ENCODE data around the gene UBAC2. TPM values are rescaled to one million over a fixed set of nuclear protein-coding genes. Genes with fewer than 3 reads are reported as not detected.

UBAC2 gene
- total and polyA plus RNA-seq, 2 donors (not counting 3 experiments of a cell fraction or from before 2014, with no cell fraction given): 45.7 to 54.4 TPM

DNA sequence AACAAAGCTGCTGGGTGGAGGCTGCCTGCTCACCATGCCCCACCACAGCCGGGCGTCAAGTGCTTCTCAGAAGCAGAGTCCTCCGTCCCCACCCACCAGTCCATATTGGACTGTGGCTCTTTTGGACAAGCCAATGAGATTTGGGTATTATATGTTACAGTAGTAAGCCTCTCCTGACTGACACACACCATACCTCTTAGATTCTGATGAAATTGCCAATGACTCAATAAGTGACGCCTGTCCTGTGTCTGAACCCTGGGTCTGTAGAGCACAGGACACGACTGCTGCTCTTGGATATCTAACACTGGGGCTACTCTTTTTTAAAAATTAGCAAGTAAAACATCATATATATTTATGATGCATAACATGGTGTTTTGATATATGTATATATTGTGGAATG lies 44.8 kb upstream of the UBAC2 start:
- TF ChIP-seq POLR2A (IDR thresholded peaks at IDR 0.05; ENCODE audit: low read depth, low read length) (no peak), MYC (IDR thresholded peaks at IDR 0.05; ENCODE audit: low read depth, low read length) (no peak), FOS (IDR thresholded peaks at IDR 0.05; ENCODE audit: borderline replicate concordance, insufficient read depth, low read length) (no peak)
- TF ChIP-seq, protein P1, sequence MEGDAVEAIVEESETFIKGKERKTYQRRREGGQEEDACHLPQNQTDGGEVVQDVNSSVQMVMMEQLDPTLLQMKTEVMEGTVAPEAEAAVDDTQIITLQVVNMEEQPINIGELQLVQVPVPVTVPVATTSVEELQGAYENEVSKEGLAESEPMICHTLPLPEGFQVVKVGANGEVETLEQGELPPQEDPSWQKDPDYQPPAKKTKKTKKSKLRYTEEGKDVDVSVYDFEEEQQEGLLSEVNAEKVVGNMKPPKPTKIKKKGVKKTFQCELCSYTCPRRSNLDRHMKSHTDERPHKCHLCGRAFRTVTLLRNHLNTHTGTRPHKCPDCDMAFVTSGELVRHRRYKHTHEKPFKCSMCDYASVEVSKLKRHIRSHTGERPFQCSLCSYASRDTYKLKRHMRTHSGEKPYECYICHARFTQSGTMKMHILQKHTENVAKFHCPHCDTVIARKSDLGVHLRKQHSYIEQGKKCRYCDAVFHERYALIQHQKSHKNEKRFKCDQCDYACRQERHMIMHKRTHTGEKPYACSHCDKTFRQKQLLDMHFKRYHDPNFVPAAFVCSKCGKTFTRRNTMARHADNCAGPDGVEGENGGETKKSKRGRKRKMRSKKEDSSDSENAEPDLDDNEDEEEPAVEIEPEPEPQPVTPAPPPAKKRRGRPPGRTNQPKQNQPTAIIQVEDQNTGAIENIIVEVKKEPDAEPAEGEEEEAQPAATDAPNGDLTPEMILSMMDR (IDR thresholded peaks at IDR 0.05; ENCODE audit: extremely low read depth in 1 of 2, insufficient read depth in 1 of 2, low read depth in 1 of 2, low read length in 2 of 2): no peak
- Histone ChIP-seq H3K27me3 (ENCODE audit: control insufficient read depth in 2 of 2, insufficient read depth in 2 of 2, low read length in 2 of 2) (peaks cover 4 to 12% of the 10 kb centered on the region in 2 experiments), H3K79me2 (ENCODE audit: control insufficient read depth, insufficient read depth, low read length) (no peaks in the 10 kb centered on the region), H3K4me3 (replicated peaks in 1 of 3; ENCODE audit: insufficient read depth in 1 of 3, low read depth in 1 of 3, low read length in 3 of 3) (no peak overlapping the region), H3K4me1 (ENCODE audit: control insufficient read depth, extremely low read depth, insufficient read depth, low read length) (no peaks in the 10 kb centered on the region), H3K4me2 (ENCODE audit: insufficient read depth, low read length) (no peak overlapping the region), H3K9me1 (replicated peaks; ENCODE audit: control insufficient read depth, extremely low read depth, insufficient read depth, low read length) (no peaks in the 10 kb centered on the region), H3K9me3 (replicated peaks; ENCODE audit: control insufficient read depth, insufficient read depth, low read length) (no peaks in the 10 kb centered on the region), H3K36me3 (ENCODE audit: control insufficient read depth in 2 of 2, extremely low read depth in 1 of 2, insufficient read depth in 2 of 2, low read length in 2 of 2) (no peaks in the 10 kb centered on the region), H2AFZ (ENCODE audit: low read depth, low read length) (no peak overlapping the region), H3K9ac (replicated peaks; ENCODE audit: extremely low read depth, insufficient read depth, low read length) (no peak overlapping the region), H4K20me1 (replicated peaks; ENCODE audit: control insufficient read depth, extremely low read depth, insufficient read depth, low read length) (no peaks in the 10 kb centered on the region), H3K27ac (ENCODE audit: insufficient read depth, low read depth, low read length) (no peak overlapping the region)
- intact Hi-C loops (cut with micrococcal nuclease): no loop called here
- FAIRE-seq (no peak), DNase-seq (ENCODE audit: low read depth, low spot score) (no peak)
- no TSS peak for BruUV-seq (replicated peaks)
- dilution Hi-C loops (cut with MboI; ENCODE audit: extremely low pct_ligation_motif_present, low sequenced_read_pairs): loop anchor here (25.0 kb wide), 1 partner anchor 106 kb away; the partner anchor contains the start of gene GPR18
- ChIA-PET CTCF (interaction anchor here (0.6 to 0.9 kb wide), 3 partner anchors 37 to 507 kb away, joined by 3 to 4 read pairs (median 3); no protein-coding TSS in a partner anchor), POLR2A (no interaction called here)

GRCh38 chr13:99157046-99157445 lies 43.6 kb upstream of the UBAC2 start:
- FAIRE-seq: no peak

More at GRCh38 chr13:99157046-99157445, 43.6 kb upstream of the UBAC2 start:
- no peak for DNase-seq (ENCODE audit: low read depth, low spot score)
- Histone ChIP-seq H3K27ac (ENCODE audit: insufficient read depth, low read depth, low read length) (no peak overlapping the region), H2AFZ (ENCODE audit: low read depth, low read length) (no peak overlapping the region), H3K4me3 (replicated peaks in 1 of 3; ENCODE audit: insufficient read depth in 1 of 3, low read depth in 1 of 3, low read length in 3 of 3) (no peak overlapping the region), H3K9me3 (replicated peaks; ENCODE audit: control insufficient read depth, insufficient read depth, low read length) (no peaks in the 10 kb centered on the region), H3K9me1 (replicated peaks; ENCODE audit: control insufficient read depth, extremely low read depth, insufficient read depth, low read length) (no peaks in the 10 kb centered on the region), H3K4me2 (ENCODE audit: insufficient read depth, low read length) (no peak overlapping the region), H4K20me1 (replicated peaks; ENCODE audit: control insufficient read depth, extremely low read depth, insufficient read depth, low read length) (no peaks in the 10 kb centered on the region), H3K36me3 (ENCODE audit: control insufficient read depth in 2 of 2, extremely low read depth in 1 of 2, insufficient read depth in 2 of 2, low read length in 2 of 2) (no peaks in the 10 kb centered on the region), H3K4me1 (ENCODE audit: control insufficient read depth, extremely low read depth, insufficient read depth, low read length) (no peaks in the 10 kb centered on the region), H3K9ac (replicated peaks; ENCODE audit: extremely low read depth, insufficient read depth, low read length) (no peak overlapping the region), H3K27me3 (ENCODE audit: control insufficient read depth in 2 of 2, insufficient read depth in 2 of 2, low read length in 2 of 2) (peaks cover 7 to 10% of the 10 kb centered on the region in 2 experiments), H3K79me2 (ENCODE audit: control insufficient read depth, insufficient read depth, low read length) (no peaks in the 10 kb centered on the region)
- intact Hi-C loops (cut with micrococcal nuclease) (no loop called here), dilution Hi-C loops (cut with MboI; ENCODE audit: extremely low pct_ligation_motif_present, low sequenced_read_pairs) (loop anchor here (25.0 kb wide), 1 partner anchor 105 kb away; the partner anchor contains the start of gene GPR18)
- BruUV-seq (replicated peaks): no TSS peak
- ChIA-PET POLR2A (no interaction called here), CTCF (interaction anchor here (2.3 kb wide), 1 partner anchor 13 kb away, joined by 8 read pairs; no protein-coding TSS in a partner anchor)
- TF ChIP-seq FOS (IDR thresholded peaks at IDR 0.05; ENCODE audit: borderline replicate concordance, insufficient read depth, low read length) (no peak), POLR2AphosphoS5 (IDR thresholded peaks at IDR 0.05; ENCODE audit: insufficient read depth, low read depth, low read length) (no peak), POLR2A (IDR thresholded peaks at IDR 0.05; ENCODE audit: low read depth, low read length) (no peak), EZH2 (IDR thresholded peaks at IDR 0.05; ENCODE audit: borderline replicate concordance, low read depth, low read length, severe bottlenecking) (no peak), JUN (IDR thresholded peaks at IDR 0.05; ENCODE audit: borderline replicate concordance, insufficient read depth, insufficient read length, low read depth) (no peak), MYC (IDR thresholded peaks at IDR 0.05; ENCODE audit: low read depth, low read length) (no peak), GATA2 (IDR thresholded peaks at IDR 0.05; ENCODE audit: insufficient read depth, insufficient read length, low read depth, low read length) (no peak)
- TF ChIP-seq, protein P2, sequence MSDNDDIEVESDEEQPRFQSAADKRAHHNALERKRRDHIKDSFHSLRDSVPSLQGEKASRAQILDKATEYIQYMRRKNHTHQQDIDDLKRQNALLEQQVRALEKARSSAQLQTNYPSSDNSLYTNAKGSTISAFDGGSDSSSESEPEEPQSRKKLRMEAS (IDR thresholded peaks at IDR 0.05; ENCODE audit: insufficient read depth, insufficient read length): no peak
- TF ChIP-seq, protein P1 (IDR thresholded peaks at IDR 0.05; ENCODE audit: extremely low read depth in 1 of 2, insufficient read depth in 1 of 2, low read depth in 1 of 2, low read length in 2 of 2): no peak
